Measurements from ENCODE around the gene FKBP5. TPM values are rescaled to one million over a fixed set of nuclear protein-coding genes. Genes with fewer than 3 reads are reported as not detected.

FKBP5 gene
- total and polyA plus RNA-seq, 9 donors = 36.2 to 231 (median 142) TPM

DNA sequence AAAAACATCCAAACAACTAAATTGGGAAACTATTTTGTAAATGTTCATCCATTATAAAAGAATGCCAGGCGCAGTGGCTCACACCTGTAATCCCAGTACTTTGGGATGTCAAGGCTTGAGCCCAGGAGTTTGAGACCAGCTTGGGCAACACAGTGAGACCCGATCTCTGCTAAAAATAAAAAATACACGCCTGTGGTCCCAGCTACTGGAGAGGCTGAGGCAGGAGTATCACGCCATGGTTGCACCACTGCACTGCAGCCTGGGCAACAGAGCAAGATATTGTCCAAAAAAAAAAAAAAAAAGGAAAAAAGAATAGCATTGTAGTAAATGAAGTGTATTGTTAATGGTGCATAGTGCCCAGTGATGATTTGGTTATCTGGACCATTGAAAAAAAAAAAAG is 38.7 kb downstream of the FKBP5 start:
- Histone ChIP-seq H3K4me1 (ENCODE audit: insufficient read depth) (peaks cover 3% of the 10 kb centered on the region), H3K4me3 (no peak overlapping the region), H3K27ac (no peak overlapping the region), H3K27me3 (no peaks in the 10 kb centered on the region), H3K9me3 (no peaks in the 10 kb centered on the region), H3K36me3 (no peaks in the 10 kb centered on the region)
- intact Hi-C loops (cut with DNase I) = no loop called here
- no peak for DNase-seq
- TF ChIP-seq EP300 (IDR thresholded peaks at IDR 0.05) (no peak), POLR2A (IDR thresholded peaks at IDR 0.05) (no peak)
- TF ChIP-seq, protein P1, sequence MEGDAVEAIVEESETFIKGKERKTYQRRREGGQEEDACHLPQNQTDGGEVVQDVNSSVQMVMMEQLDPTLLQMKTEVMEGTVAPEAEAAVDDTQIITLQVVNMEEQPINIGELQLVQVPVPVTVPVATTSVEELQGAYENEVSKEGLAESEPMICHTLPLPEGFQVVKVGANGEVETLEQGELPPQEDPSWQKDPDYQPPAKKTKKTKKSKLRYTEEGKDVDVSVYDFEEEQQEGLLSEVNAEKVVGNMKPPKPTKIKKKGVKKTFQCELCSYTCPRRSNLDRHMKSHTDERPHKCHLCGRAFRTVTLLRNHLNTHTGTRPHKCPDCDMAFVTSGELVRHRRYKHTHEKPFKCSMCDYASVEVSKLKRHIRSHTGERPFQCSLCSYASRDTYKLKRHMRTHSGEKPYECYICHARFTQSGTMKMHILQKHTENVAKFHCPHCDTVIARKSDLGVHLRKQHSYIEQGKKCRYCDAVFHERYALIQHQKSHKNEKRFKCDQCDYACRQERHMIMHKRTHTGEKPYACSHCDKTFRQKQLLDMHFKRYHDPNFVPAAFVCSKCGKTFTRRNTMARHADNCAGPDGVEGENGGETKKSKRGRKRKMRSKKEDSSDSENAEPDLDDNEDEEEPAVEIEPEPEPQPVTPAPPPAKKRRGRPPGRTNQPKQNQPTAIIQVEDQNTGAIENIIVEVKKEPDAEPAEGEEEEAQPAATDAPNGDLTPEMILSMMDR (IDR thresholded peaks at IDR 0.05) = no peak
- 94 to 98% (median 97%) methylated on average over 4 of the region's 4 CpGs for WGBS, 3 donors

DNA sequence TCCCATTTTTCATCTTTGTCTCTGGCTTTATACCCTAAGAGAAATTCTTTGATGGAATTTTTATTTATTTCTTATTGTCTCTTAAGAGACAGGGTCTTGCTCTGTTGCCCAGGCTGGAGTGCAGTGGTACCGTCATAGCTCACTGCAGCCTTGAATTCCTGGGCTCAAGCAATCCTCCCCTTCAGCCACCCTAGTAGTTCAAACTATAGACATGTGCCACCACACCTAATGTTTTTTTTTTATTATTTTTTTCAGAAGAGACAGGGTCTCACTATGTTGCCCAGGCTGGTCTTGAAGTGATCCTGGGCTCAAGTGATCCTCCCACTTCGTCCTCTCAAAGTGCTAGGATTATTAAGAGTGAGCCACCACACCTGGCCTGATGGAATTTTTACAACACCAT is 40.5 kb downstream of the FKBP5 start:
- DNase-seq = no peak
- Histone ChIP-seq H3K4me3 (no peak overlapping the region), H3K27me3 (no peaks in the 10 kb centered on the region), H3K4me1 (ENCODE audit: insufficient read depth) (peaks cover 9% of the 10 kb centered on the region), H3K27ac (no peak overlapping the region), H3K36me3 (no peaks in the 10 kb centered on the region), H3K9me3 (no peaks in the 10 kb centered on the region)
- TF ChIP-seq EP300 (IDR thresholded peaks at IDR 0.05) = no peak
- TF ChIP-seq, protein P1 (IDR thresholded peaks at IDR 0.05) = no peak
- TF ChIP-seq POLR2A (IDR thresholded peaks at IDR 0.05) = no peak
- intact Hi-C loops (cut with DNase I) = no loop called here
- 96 to 100% (median 96%) methylated on average over 2 of the region's 2 CpGs for WGBS, 3 donors

DNA sequence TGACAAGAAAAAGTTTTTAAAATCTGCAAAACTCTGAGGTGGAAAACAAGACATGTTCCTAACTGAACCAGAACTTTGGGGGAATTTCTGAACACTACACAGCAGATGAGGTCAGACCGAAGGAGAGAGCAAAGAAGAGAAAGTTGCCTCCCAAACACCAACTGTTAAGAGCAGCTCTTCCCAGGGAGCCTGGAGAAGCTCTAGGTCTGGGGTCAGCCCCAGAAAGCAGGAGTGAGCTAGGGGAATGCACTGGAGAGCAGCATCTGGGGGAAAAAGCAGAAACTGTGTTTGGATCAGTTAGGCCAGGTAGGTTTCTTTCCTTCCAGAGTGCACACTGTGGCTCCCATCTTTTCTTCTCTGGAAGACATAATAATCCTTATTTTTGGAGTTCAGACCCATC is 41.3 kb downstream of the FKBP5 start:
- Histone ChIP-seq H3K4me3 (no peak overlapping the region), H3K9me3 (no peaks in the 10 kb centered on the region), H3K27me3 (no peaks in the 10 kb centered on the region), H3K27ac (no peak overlapping the region), H3K4me1 (ENCODE audit: insufficient read depth) (peaks cover 9% of the 10 kb centered on the region), H3K36me3 (no peaks in the 10 kb centered on the region)
- 74 to 89% (median 83%) methylated on average over 1 of the region's 1 CpG for WGBS, 3 donors
- TF ChIP-seq, protein P1 (IDR thresholded peaks at IDR 0.05) = no peak
- intact Hi-C loops (cut with DNase I) = no loop called here
- DNase-seq = no peak

DNA sequence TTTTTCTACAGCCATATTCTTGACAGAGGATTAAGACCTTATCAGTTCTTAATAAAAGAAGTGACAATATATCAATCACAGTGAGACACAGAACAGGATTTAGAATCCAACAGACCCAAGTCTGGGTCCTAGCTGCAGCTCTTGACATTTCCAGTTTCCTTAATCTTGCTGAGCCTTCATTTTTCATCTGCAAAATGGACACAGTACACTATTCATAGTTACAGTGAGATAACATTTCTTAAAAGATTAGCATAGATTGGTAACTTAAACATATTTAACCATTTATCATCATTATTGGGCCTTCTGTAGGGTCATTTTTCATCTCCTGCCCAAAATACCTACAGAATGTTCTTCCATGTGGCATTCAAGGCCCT is 45.6 kb downstream of the FKBP5 start:
- Histone ChIP-seq H3K27me3 (no peaks in the 10 kb centered on the region), H3K9me3 (no peaks in the 10 kb centered on the region), H3K36me3 (no peaks in the 10 kb centered on the region), H3K4me1 (ENCODE audit: insufficient read depth) (peaks cover 9% of the 10 kb centered on the region), H3K4me3 (no peak overlapping the region), H3K27ac (no peak overlapping the region)
- DNase-seq = no peak
- intact Hi-C loops (cut with DNase I) = no loop called here
- TF ChIP-seq EP300 (IDR thresholded peaks at IDR 0.05) (no peak), POLR2A (IDR thresholded peaks at IDR 0.05) (no peak)
- TF ChIP-seq, protein P1 (IDR thresholded peaks at IDR 0.05) = no peak

Data from ovary (tissue), 9 donors.